GM12878 (cell line): Measurements from ENCODE around the gene PHKG2. TPM values are rescaled to one million over a fixed set of nuclear protein-coding genes. Genes with fewer than 3 reads are reported as not detected.

Experiments
- ATAC-seq: fragments of 200-7000 bp; cut with Tn5 transposase; 3 replicates; pipeline ENCODE4 v1.9.1; 2020; ENCODE audit warnings: mild to moderate bottlenecking, moderate library complexity
- BruUV-seq: library from RNA; stranded (reverse); fragments of 400-500 nt; replicated peaks from 2 replicates; lab custom pipeline; 2021; lab: Mats Ljungman, UMichigan
- CTCF ChIA-PET: fragments of 300-600 bp; sonication (Branson Sonifier 250); formaldehyde crosslinking; extraction: SDS; loops from one replicate; lab custom pipeline; 2021; ENCODE audit warnings: inconsistent platforms; lab: Yijun Ruan, JAX
- POLR2A ChIA-PET: fragments of 350-600 bp; formaldehyde crosslinking; extraction: SDS; loops from one replicate; lab custom pipeline; 2021; ENCODE audit warnings: inconsistent platforms; lab: Charles Lee
- RAD21 ChIA-PET: fragments of 300-600 bp; sonication (Branson Sonifier 250); formaldehyde crosslinking; loops from one replicate; lab custom pipeline; 2023; ENCODE audit warnings: antibody characterized with exemption; ENCODE audit not compliant: unreplicated experiment; lab: Charles Lee
- SMC1A ChIA-PET: fragments of 300-600 bp; sonication (Branson Sonifier 250); formaldehyde crosslinking; loops from one replicate; lab custom pipeline; 2023; ENCODE audit not compliant: unreplicated experiment, uncharacterized antibody; lab: Charles Lee
- DNase-seq: peaks from one replicate; pipeline ENCODE4 v3.0.0-alpha.2; 2011; ENCODE audit warnings: low read depth, low spot score
- FAIRE-seq: peaks from 3 replicates; lab custom pipeline; 2011; peaks lifted over from hg19 to GRCh38; lab: Jason Lieb, UNC
- H2AFZ ChIP-seq: 2 replicates; pipeline ENCODE4 v1.6.0; 2011; ENCODE audit warnings: low read depth, low read length, control low read depth; ENCODE audit not compliant: control insufficient read depth
- H3K27ac ChIP-seq: 2 replicates; pipeline ENCODE4 v1.5.1; 2011; ENCODE audit warnings: control low read depth; ENCODE audit not compliant: control insufficient read depth, insufficient read depth
- H3K27me3 ChIP-seq, 2 experiments: replicated peaks in 1 of 2; 2 replicates each; pipeline versions ENCODE4 v1.6.0 to v1.6.1; 2011; ENCODE audit warnings: low read length in 1 of 2; ENCODE audit not compliant: control insufficient read depth in 2 of 2, insufficient read depth in 2 of 2
- H3K36me3 ChIP-seq, 2 experiments: 2 replicates each; pipeline ENCODE4 v1.5.1; 2011; ENCODE audit warnings: low read length in 1 of 2; ENCODE audit not compliant: control insufficient read depth in 2 of 2, insufficient read depth in 2 of 2
- H3K4me1 ChIP-seq: 2 replicates; pipeline ENCODE4 v1.6.1; 2011; ENCODE audit warnings: mild to moderate bottlenecking, low read length, moderate library complexity, mixed read lengths; ENCODE audit not compliant: control insufficient read depth, insufficient read depth
- H3K4me2 ChIP-seq: 2 replicates; pipeline ENCODE4 v1.6.0; 2011; ENCODE audit warnings: control low read depth; ENCODE audit not compliant: control insufficient read depth, insufficient read depth
- H3K4me3 ChIP-seq: fragments of 200-600 bp; sonication (generic); 2 replicates; pipeline ENCODE4 v1.5.1; 2016
- H3K79me2 ChIP-seq: 2 replicates; pipeline ENCODE4 v1.6.0; 2011; ENCODE audit warnings: low read length; ENCODE audit not compliant: control insufficient read depth, insufficient read depth
- H3K9ac ChIP-seq: 2 replicates; pipeline ENCODE4 v1.8.0; 2011; ENCODE audit warnings: low read length, control low read depth, mixed read lengths; ENCODE audit not compliant: control insufficient read depth, insufficient read depth
- H3K9me3 ChIP-seq: replicated peaks from 3 replicates; pipeline ENCODE4 v1.5.1; 2011; ENCODE audit warnings: mild to moderate bottlenecking, low read length; ENCODE audit not compliant: control insufficient read depth, insufficient read depth
- H4K20me1 ChIP-seq: 2 replicates; pipeline ENCODE4 v1.6.0; 2011; ENCODE audit not compliant: control insufficient read depth, insufficient read depth
- GABPA ChIP-seq: IDR thresholded peaks from 2 replicates; pipeline ENCODE4 v1.6.1; 2014; ENCODE audit warnings: antibody characterized with exemption, low read depth, mild to moderate bottlenecking, inconsistent platforms
- HCFC1 ChIP-seq: fragments of 150-350 bp; IDR thresholded peaks from 2 replicates; pipeline ENCODE4 v1.6.1; 2014; ENCODE audit warnings: low read length
- HDGF ChIP-seq: fragments of 450-650 bp; IDR thresholded peaks from 2 replicates; pipeline ENCODE4 v1.6.1; 2016; ENCODE audit warnings: antibody characterized with exemption
- MLLT1 ChIP-seq: fragments of 450-650 bp; IDR thresholded peaks from 2 replicates; pipeline ENCODE4 v1.6.1; 2016; ENCODE audit warnings: mild to moderate bottlenecking
- NKRF ChIP-seq: fragments of 450-650 bp; conservative IDR thresholded peaks from 2 replicates; pipeline ENCODE4 v1.6.1; 2017; ENCODE audit warnings: mild to moderate bottlenecking, moderate library complexity
- NR2C1 ChIP-seq: fragments of 450-650 bp; IDR thresholded peaks from 2 replicates; pipeline ENCODE4 v1.6.1; 2017; ENCODE audit warnings: antibody characterized with exemption, mild to moderate bottlenecking, moderate library complexity
- POLR2AphosphoS5 ChIP-seq: IDR thresholded peaks from 2 replicates; pipeline ENCODE4 v1.6.1; 2011; ENCODE audit warnings: mild to moderate bottlenecking, low read length, inconsistent platforms
- RELB ChIP-seq: fragments of 450-650 bp; IDR thresholded peaks from 2 replicates; pipeline ENCODE4 v1.6.1; 2017; ENCODE audit warnings: low read depth, mild to moderate bottlenecking, moderate library complexity
- ZBTB40 ChIP-seq: fragments of 450-650 bp; IDR thresholded peaks from 2 replicates; pipeline ENCODE4 v1.6.1; 2016; ENCODE audit warnings: mild to moderate bottlenecking, moderate library complexity, borderline replicate concordance
- WGBS: methylation state at CpG from one replicate; pipeline ENCODE4 v1.1.6; 2016; ENCODE audit warnings: low lambda C conversion rate; ENCODE audit not compliant: insufficient replicate concordance, insufficient coverage; ENCODE audit errors: missing lambda C conversion rate; 5-methylcytosine and 5-hydroxymethylcytosine counted together
- in situ Hi-C: fragments of 300-500 bp; cut with MboI; formaldehyde crosslinking; loops from 9 replicates; pipeline ENCODE4 v1.14.3; 2018; ENCODE audit warnings: mixed read lengths
- intact Hi-C: fragments of 100-400 bp; cut with micrococcal nuclease; formaldehyde crosslinking; loops from one replicate; pipeline ENCODE4 v1.14.2; 2022; ENCODE audit not compliant: unreplicated experiment
- polyA plus RNA-seq, 11 experiments: library from polyadenylated mRNA; depleted of rRNA in 4 of 11; unstranded in 6 of 11; stranded (reverse) in 5 of 11; fragments of >200 nt; fragmentation: Nextera tagmentation in 4 of 11; fragmentation: Illumina TruSeq in 1 of 11; extraction: Ambion mirVana in 4 of 11; extraction: Trizol in 1 of 11; gene quantifications; 1 replicate in 1 of 11; 2 replicates in 10 of 11; pipeline versions ENCODE4 v1.2.1 to v1.2.3, GENCODE V29; 2011 to 2016; ENCODE audit warnings: inconsistent platforms in 2 of 11, missing spikeins in 2 of 11, low read depth in 1 of 11
- total RNA-seq, 4 experiments: library from RNA; depleted of rRNA in 3 of 4; stranded (reverse); fragments of >200 nt in 3 of 4; fragmentation: Illumina TruSeq in 1 of 4; extraction: Trizol in 1 of 4; gene quantifications; 2 replicates each; pipeline versions ENCODE4 v1.2.1 to v1.2.3, GENCODE V29; 2013 to 2021

The PHKG2 gene
- total and polyA plus RNA-seq, 10 of the 15 experiments (the other 5 are each of a cell fraction or from before 2014, with no cell fraction given): 5.2 to 50.1 (median 37.2) TPM

GRCh38 chr16:30774367-30775130, 26.3 kb downstream of the PHKG2 start (continued):
- TF ChIP-seq RELB: no peak
- no peak for TF ChIP-seq HCFC1
- TF ChIP-seq ZBTB40: no peak
- no peak for TF ChIP-seq NR2C1

- ATAC-seq (no peak), FAIRE-seq (no peak), DNase-seq (no peak)
- TSS peak; percentile 58 for BruUV-seq
- WGBS: 35% methylated on average over 15 of the region's 15 CpGs
- POLR2A ChIA-PET: interaction anchor here (0.6 to 1.9 kb wide), 4 partner anchors 12 to 70 kb away, joined by 3 to 7 read pairs (median 3); partner anchors contain the start of gene PHKG2
- H4K20me1 ChIP-seq: no peaks in the 10 kb centered on the region
- intact Hi-C loops: loop anchor here (2.0 kb wide), 1 partner anchor 148 kb away; the partner anchor contains the start of gene FBXL19
- no peaks in the 10 kb centered on the region for H3K4me1 ChIP-seq
- SMC1A ChIA-PET: no interaction called here
- no peak overlapping the region for H3K27ac ChIP-seq
- in situ Hi-C loops: no loop called here
- H3K79me2 ChIP-seq: peaks cover 2% of the 10 kb centered on the region; the same call in 1 of the 2 replicates
- CTCF ChIA-PET: interaction anchor here (1.1 kb wide), 1 partner anchor 40 kb away, joined by 3 read pairs; no protein-coding TSS in a partner anchor
- peak overlapping the region; percentile 87 for H3K4me2 ChIP-seq
- TF ChIP-seq MLLT1 (0 out of 2 replicates have a peak, but pooled peaks have one; percentile 55), GABPA (no peak), POLR2AphosphoS5 (0 out of 2 replicates have a peak, but pooled peaks have one; percentile 13), NKRF (no peak), HDGF (0 out of 2 replicates have a peak, but pooled peaks have one; percentile 27)
- RAD21 ChIA-PET: interaction anchor here (1.3 kb wide), 1 partner anchor 70 kb away, joined by 3 read pairs; no protein-coding TSS in a partner anchor
- no peak overlapping the region for H2AFZ ChIP-seq
- H3K36me3 ChIP-seq: peaks cover 5 to 13% of the 10 kb centered on the region in 2 experiments; a peak in 3 of 4 replicates
- H3K9ac ChIP-seq: peak overlapping the region; percentile 84
- H3K9me3 ChIP-seq: no peaks in the 10 kb centered on the region
- H3K27me3 ChIP-seq: no peaks in the 10 kb centered on the region
- peak overlapping the region; percentile 78; the same call in 1 of the 2 replicates for H3K4me3 ChIP-seq
Measured at GRCh38 chr16:30775131-30775391, 26.8 kb downstream of the PHKG2 start.
